GM12874 (cell line): ENCODE results near the gene LRP1B.

Experiments
- CTCF ChIP-seq: IDR thresholded peaks from 2 replicates; pipeline ENCODE4 v1.5.1; 2011; ENCODE audit warnings: low read depth, mild to moderate bottlenecking, control low read depth, low read length, moderate library complexity; ENCODE audit not compliant: insufficient read depth

The LRP1B gene

GRCh38 chr2:141468761-141469160 is 662.1 kb downstream of the LRP1B start:
- TF ChIP-seq CTCF: no peak

GRCh38 chr2:141467331-141467730 is 663.5 kb downstream of the LRP1B start:
- TF ChIP-seq CTCF: no peak

GRCh38 chr2:141464995-141465394 is 665.8 kb downstream of the LRP1B start:
- TF ChIP-seq CTCF: no peak

GRCh38 chr2:141458351-141458750 is 672.5 kb downstream of the LRP1B start:
- TF ChIP-seq CTCF: no peak

GRCh38 chr2:141455877-141456276 is 674.9 kb downstream of the LRP1B start:
- TF ChIP-seq CTCF: no peak

GRCh38 chr2:141455211-141455826 is 675.5 kb downstream of the LRP1B start:
- no peak for TF ChIP-seq CTCF

GRCh38 chr2:141440072-141440635 is 690.7 kb downstream of the LRP1B start:
- TF ChIP-seq CTCF: no peak
